Caco-2 (cell line): ENCODE measurements around the gene LLGL1. TPM values are rescaled to one million over a fixed set of nuclear protein-coding genes. Genes with fewer than 3 reads are reported as not detected.

Experiments used
- BruUV-seq: library from RNA; stranded (reverse); fragments of 400-500 nt; replicated peaks from 2 replicates; lab custom pipeline; 2021; lab: Mats Ljungman, UMichigan
- CTCF ChIA-PET: fragments of 300-600 bp; sonication (Branson Sonifier 250); formaldehyde crosslinking; loops from one replicate; lab custom pipeline; 2022; ENCODE audit warnings: antibody characterized with exemption; lab: Charles Lee
- POLR2A ChIA-PET: fragments of 300-600 bp; sonication (Branson Sonifier 250); formaldehyde crosslinking; loops from one replicate; lab custom pipeline; 2022; ENCODE audit warnings: antibody characterized with exemption; lab: Charles Lee
- DNase-seq, 2 experiments: peaks; one replicate each; pipeline versions ENCODE4 v3.0.0 to v3.0.0-alpha.2; 2020 to 2022
- H3K27me3 ChIP-seq: replicated peaks from 2 replicates; pipeline ENCODE4 v1.6.0; 2011; ENCODE audit warnings: low read length; ENCODE audit not compliant: control insufficient read depth, insufficient read depth
- H3K36me3 ChIP-seq: 2 replicates; pipeline ENCODE4 v1.5.1; 2011; ENCODE audit warnings: low read length; ENCODE audit not compliant: control insufficient read depth, insufficient read depth
- H3K4me1 ChIP-seq: fragments of 250-450 bp; sonication (Bioruptor Pico); 2 replicates; pipeline ENCODE4 v1.5.1; 2020; ENCODE audit warnings: mild to moderate bottlenecking
- H3K4me3 ChIP-seq: 2 replicates; pipeline ENCODE4 v1.5.1; 2011; ENCODE audit warnings: low read depth, mild to moderate bottlenecking, control low read depth, low read length
- H3K9me3 ChIP-seq: fragments of 250-450 bp; sonication (Bioruptor Pico); 2 replicates; pipeline ENCODE4 v1.5.1; 2020; ENCODE audit warnings: mild to moderate bottlenecking, moderate library complexity
- H3K27ac Mint-ChIP-seq: one replicate; pipeline ENCODE4 v1.8.0; 2022; ENCODE audit warnings: mixed read lengths; ENCODE audit not compliant: unreplicated experiment
- H3K27me3 Mint-ChIP-seq: one replicate; pipeline ENCODE4 v1.8.0; 2022; ENCODE audit warnings: mixed read lengths; ENCODE audit not compliant: insufficient read depth, unreplicated experiment
- H3K36me3 Mint-ChIP-seq: one replicate; pipeline ENCODE4 v1.8.0; 2022; ENCODE audit warnings: mild to moderate bottlenecking, mixed read lengths; ENCODE audit not compliant: insufficient read depth, unreplicated experiment
- H3K4me1 Mint-ChIP-seq: one replicate; pipeline ENCODE4 v1.8.0; 2022; ENCODE audit warnings: low read depth, mixed read lengths; ENCODE audit not compliant: unreplicated experiment
- H3K4me3 Mint-ChIP-seq: one replicate; pipeline ENCODE4 v1.8.0; 2022; ENCODE audit warnings: mild to moderate bottlenecking, moderate library complexity, mixed read lengths; ENCODE audit not compliant: unreplicated experiment
- H3K9me3 Mint-ChIP-seq: one replicate; pipeline ENCODE4 v1.8.0; 2022; ENCODE audit warnings: mixed read lengths; ENCODE audit not compliant: unreplicated experiment
- CTCF ChIP-seq, 2 experiments: fragments of 200-600 bp in 1 of 2; IDR thresholded peaks; 1 replicate in 1 of 2; 2 replicates in 1 of 2; pipeline versions ENCODE4 v1.5.1 to v1.8.0; 2011 to 2022; ENCODE audit warnings: antibody characterized with exemption in 1 of 2, control low read depth in 1 of 2, inconsistent platforms in 1 of 2, low read depth in 1 of 2, low read length in 1 of 2, mild to moderate bottlenecking in 1 of 2, moderate library complexity in 1 of 2; ENCODE audit not compliant: insufficient read depth in 1 of 2, severe bottlenecking in 1 of 2, unreplicated experiment in 1 of 2
- intact Hi-C: fragments of 100-400 bp; cut with micrococcal nuclease; formaldehyde crosslinking; loops from one replicate; pipeline ENCODE4 v1.10.0; 2022; ENCODE audit not compliant: unreplicated experiment
- total RNA-seq: library from RNA; stranded (reverse); gene quantifications from 2 replicates; pipeline ENCODE4 v1.2.3, GENCODE V29; 2022

The LLGL1 gene
- total RNA-seq, 1 experiment from 2014 or later = 41.3 TPM

- peak; percentile 48 to 58 for TF ChIP-seq CTCF (IDR thresholded peaks at IDR 0.05; ENCODE audit: insufficient read depth in 1 of 2, low read depth in 1 of 2, low read length in 1 of 2, severe bottlenecking in 1 of 2, unreplicated experiment in 1 of 2)
- Mint-ChIP-seq H3K27ac (peak within 1 kb of the TSS; percentile 98), H3K4me1 (peaks cover 26% of the 10 kb centered on the region), H3K4me3 (peak within 1 kb of the TSS; percentile 85), H3K36me3 (peaks cover 37% of the 10 kb centered on the region), H3K9me3 (no peaks in the 10 kb centered on the region), H3K27me3 (no peaks in the 10 kb centered on the region)
- intact Hi-C loops = loop anchor here (2.0 to 5.0 kb wide), 5 partner anchors 41 to 179 kb away; partner anchors contain the start of genes FLII, LLGL1, SHMT1 and SMCR8
- H3K36me3 ChIP-seq = peaks cover 9% of the 10 kb centered on the region
- ChIA-PET CTCF (interaction anchor here (0.8 to 1.5 kb wide), 8 partner anchors 8 to 263 kb away, joined by 3 to 6 read pairs (median 4); partner anchors contain the start of genes DRC3, SMCR8, TOM1L2 and TOP3A), POLR2A (interaction anchor here (0.7 to 2.0 kb wide), 4 partner anchors 30 to 947 kb away, joined by 3 to 8 read pairs (median 5); partner anchors contain the start of gene TOP3A)
- H3K27me3 ChIP-seq = no peaks in the 10 kb centered on the region
- peak; percentile 99 to 100 for DNase-seq
- peak within 1 kb of the TSS; percentile 75 for H3K4me3 ChIP-seq
- H3K9me3 ChIP-seq = no peaks in the 10 kb centered on the region
- H3K4me1 ChIP-seq = peaks cover 30% of the 10 kb centered on the region
- BruUV-seq = no TSS peak
Measured at GRCh38 chr17:18183334-18184142, 41.9 kb upstream of the LLGL1 start, which contains the start of gene ALKBH5. ALKBH5 (plus strand) TSS chr17:18183828; CDS start chr17:18184244, 416 bp downstream.

GRCh38 chr17:18184143-18185031, 41.0 kb upstream of the LLGL1 start:
- ChIA-PET POLR2A (interaction anchor here (0.6 to 2.0 kb wide), 5 partner anchors 9 to 953 kb away, joined by 3 to 10 read pairs (median 6); partner anchors contain the start of gene TOP3A), CTCF (interaction anchor here (1.1 to 1.5 kb wide), 3 partner anchors 7 to 130 kb away, joined by 4 to 6 read pairs (median 4); partner anchors contain the start of genes SMCR8 and TOP3A)
- Mint-ChIP-seq H3K9me3 (no peaks in the 10 kb centered on the region), H3K27me3 (no peaks in the 10 kb centered on the region), H3K36me3 (peaks cover 45% of the 10 kb centered on the region), H3K27ac (peak overlapping the region; percentile 98), H3K4me3 (peak overlapping the region; percentile 85), H3K4me1 (peaks cover 26% of the 10 kb centered on the region)
- Histone ChIP-seq H3K36me3 (peaks cover 11% of the 10 kb centered on the region), H3K27me3 (no peaks in the 10 kb centered on the region), H3K9me3 (no peaks in the 10 kb centered on the region), H3K4me1 (peaks cover 30% of the 10 kb centered on the region), H3K4me3 (peak overlapping the region; percentile 75)
- intact Hi-C loops = loop anchor here (2.0 to 5.0 kb wide), 3 partner anchors 73 to 178 kb away; partner anchors contain the start of genes FLII, SHMT1, SMCR8 and TOP3A
- no TSS peak for BruUV-seq
- peak in 1 of 2 experiments; percentile 12 for TF ChIP-seq CTCF (IDR thresholded peaks at IDR 0.05; ENCODE audit: insufficient read depth in 1 of 2, low read depth in 1 of 2, low read length in 1 of 2, severe bottlenecking in 1 of 2, unreplicated experiment in 1 of 2)
- DNase-seq = peak; percentile 52 to 55
